Measurements from ENCODE around the gene CELF4.

Gene CELF4

DNA sequence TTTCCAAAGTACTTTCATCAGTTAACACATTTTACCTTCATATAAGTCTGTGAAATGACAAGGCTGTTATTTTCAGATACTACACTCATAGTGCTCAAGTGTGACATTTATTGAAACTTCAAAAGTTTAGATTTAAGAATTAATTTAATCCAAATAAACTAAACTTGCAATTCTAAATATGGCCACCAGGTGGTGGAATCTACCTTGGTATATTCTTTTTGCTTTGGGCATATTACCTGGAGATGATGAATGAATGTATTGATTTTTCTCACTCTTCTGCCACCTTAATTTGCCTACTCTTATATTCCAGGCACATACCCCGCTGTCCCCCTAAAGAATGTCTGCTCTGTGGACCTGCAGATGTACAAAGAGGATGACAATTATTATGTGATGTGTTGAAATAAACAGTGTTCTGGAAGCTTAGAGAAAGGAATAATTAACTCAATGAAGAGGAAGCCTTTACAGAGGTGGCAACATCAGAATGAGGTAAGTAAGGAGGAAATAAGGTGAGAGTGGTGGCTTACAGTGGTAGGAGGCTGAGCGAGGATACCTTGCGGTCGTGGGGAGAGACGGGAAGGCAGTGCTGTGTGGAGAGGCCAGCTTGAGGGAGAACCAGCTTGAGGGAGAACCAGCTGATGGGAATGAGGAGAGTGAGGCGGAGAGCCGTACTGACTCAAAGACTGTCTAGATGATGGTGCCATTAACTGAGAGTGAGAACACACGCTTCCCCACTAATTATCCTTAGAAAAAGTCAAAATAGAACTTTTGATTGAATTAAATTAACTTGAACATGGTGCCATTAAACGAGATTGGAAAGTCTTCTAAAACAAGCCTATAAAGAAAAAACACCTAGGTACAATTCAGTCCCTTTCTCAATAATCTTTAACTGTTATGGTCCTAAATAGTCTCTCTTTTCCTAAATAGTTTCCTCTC is 179.5 kb downstream of the CELF4 start:
- TF ChIP-seq, protein P1, sequence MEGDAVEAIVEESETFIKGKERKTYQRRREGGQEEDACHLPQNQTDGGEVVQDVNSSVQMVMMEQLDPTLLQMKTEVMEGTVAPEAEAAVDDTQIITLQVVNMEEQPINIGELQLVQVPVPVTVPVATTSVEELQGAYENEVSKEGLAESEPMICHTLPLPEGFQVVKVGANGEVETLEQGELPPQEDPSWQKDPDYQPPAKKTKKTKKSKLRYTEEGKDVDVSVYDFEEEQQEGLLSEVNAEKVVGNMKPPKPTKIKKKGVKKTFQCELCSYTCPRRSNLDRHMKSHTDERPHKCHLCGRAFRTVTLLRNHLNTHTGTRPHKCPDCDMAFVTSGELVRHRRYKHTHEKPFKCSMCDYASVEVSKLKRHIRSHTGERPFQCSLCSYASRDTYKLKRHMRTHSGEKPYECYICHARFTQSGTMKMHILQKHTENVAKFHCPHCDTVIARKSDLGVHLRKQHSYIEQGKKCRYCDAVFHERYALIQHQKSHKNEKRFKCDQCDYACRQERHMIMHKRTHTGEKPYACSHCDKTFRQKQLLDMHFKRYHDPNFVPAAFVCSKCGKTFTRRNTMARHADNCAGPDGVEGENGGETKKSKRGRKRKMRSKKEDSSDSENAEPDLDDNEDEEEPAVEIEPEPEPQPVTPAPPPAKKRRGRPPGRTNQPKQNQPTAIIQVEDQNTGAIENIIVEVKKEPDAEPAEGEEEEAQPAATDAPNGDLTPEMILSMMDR (IDR thresholded peaks at IDR 0.05; ENCODE audit: insufficient read depth, low read length, poor library complexity, severe bottlenecking): peak; percentile 53
- Histone ChIP-seq H3K27me3 (replicated peaks; ENCODE audit: control insufficient read depth, insufficient read depth, low read length) (no peaks in the 10 kb centered on the region; the same call in 1 of the 2 replicates), H3K4me3 (replicated peaks; ENCODE audit: low read depth, low read length) (no peak overlapping the region), H3K36me3 (ENCODE audit: control insufficient read depth, insufficient read depth, low read length) (no peaks in the 10 kb centered on the region)
- no peak for DNase-seq (ENCODE audit: extremely low read depth, insufficient read length)

DNA sequence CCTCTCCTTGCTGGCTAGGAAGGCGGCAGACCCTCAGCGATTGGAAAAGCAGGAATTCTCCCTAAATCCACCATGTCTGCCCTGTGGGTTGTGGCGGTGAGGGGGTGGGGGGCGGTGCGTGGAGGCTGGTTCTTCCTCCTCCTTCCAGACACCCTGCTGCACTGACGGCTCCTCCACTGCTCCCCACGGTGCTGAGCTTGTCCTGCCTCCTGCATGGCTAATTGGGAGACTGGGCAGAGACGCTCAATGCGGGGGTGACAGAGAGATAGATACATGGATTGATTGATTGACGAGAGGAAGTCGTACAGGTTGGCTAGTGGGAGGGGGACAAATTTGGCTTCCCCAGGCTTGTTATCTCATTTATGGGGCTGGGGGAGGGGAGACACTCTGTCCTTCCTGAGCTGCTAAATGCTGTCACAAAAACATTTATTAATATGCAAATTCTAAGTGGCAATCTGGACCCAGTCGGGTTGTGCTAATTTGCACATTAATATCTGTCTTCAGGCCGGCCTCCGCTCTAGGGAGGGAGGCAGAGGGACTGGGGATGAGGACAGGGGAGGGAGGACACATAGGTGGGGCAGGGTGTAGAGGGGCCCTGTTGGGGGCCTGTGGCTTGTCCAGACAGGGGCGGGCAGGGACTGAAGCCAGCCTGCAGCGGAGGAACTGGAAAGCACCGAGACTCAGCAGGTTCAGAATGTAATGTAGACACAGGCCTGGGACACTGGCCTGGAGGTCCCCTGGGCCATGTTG is 181.6 kb downstream of the CELF4 start:
- no peaks in the 10 kb centered on the region for H3K36me3 ChIP-seq (ENCODE audit: control insufficient read depth, insufficient read depth, low read length)
- TF ChIP-seq, protein P1 (IDR thresholded peaks at IDR 0.05; ENCODE audit: insufficient read depth, low read length, poor library complexity, severe bottlenecking): no peak
- DNase-seq (ENCODE audit: extremely low read depth, insufficient read length): no peak
- H3K4me3 ChIP-seq (replicated peaks; ENCODE audit: low read depth, low read length): no peak overlapping the region
- H3K27me3 ChIP-seq (replicated peaks; ENCODE audit: control insufficient read depth, insufficient read depth, low read length): no peaks in the 10 kb centered on the region; the same call in 1 of the 2 replicates

DNA sequence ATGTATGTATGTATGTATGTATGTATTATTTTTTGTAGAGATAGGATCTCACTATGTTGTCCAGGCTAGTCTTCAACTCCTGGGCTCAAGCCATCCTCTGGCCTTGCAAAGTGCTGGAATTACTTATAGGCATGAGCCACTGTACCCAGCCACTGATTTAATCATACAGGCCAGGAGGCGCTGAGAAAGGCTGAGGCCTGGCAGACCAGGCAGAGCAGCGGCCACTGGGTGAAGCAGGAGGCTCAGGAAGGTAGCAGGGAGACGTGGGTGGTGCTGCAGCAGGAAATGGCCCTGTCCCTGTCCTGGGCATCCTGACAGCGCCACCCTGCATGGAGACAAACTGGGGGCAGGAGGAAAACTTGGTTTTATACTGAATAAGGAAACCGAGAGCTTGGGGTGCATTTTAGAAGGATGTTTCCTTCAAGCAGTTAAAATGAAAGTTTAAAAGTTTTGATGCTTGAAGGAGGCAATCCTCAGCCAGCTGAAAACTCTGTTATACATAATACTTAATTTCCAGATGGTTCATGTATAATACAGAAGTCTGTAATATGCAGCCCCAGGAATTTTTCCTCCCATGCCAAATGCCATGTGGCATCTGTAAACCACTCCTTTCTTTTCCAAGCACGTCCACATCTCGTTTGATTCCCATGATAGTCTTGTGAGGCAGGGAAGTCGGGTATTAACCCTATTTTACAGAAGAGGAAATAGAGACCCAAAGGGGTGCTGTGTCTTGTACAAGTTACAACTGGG is 182.4 kb downstream of the CELF4 start:
- Histone ChIP-seq H3K36me3 (ENCODE audit: control insufficient read depth, insufficient read depth, low read length) (no peaks in the 10 kb centered on the region), H3K27me3 (replicated peaks; ENCODE audit: control insufficient read depth, insufficient read depth, low read length) (no peaks in the 10 kb centered on the region; the same call in 1 of the 2 replicates), H3K4me3 (replicated peaks; ENCODE audit: low read depth, low read length) (no peak overlapping the region)
- no peak for DNase-seq (ENCODE audit: extremely low read depth, insufficient read length)
- TF ChIP-seq, protein P1 (IDR thresholded peaks at IDR 0.05; ENCODE audit: insufficient read depth, low read length, poor library complexity, severe bottlenecking): no peak

DNA sequence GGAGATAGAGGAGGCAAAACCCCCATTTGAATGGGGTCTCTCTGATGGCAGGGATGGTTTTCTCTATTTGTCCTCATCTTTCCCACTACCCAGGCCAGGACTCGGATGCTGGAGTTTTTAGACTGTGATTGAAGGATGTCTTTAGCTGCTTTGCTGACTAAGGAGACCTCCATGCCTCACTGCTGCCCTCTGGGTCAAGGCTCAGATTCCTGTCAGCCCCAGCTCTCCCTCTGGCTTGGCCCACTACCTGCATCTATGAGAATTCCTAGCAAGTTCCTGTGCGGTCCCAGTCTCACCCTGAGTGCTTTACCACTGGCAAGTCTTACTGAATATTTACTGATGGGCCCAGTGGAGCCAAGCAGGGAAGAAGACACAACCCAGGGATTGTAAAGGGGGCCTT is 184.0 kb downstream of the CELF4 start:
- TF ChIP-seq, protein P1 (IDR thresholded peaks at IDR 0.05; ENCODE audit: insufficient read depth, low read length, poor library complexity, severe bottlenecking): no peak
- Histone ChIP-seq H3K4me3 (replicated peaks; ENCODE audit: low read depth, low read length) (no peak overlapping the region), H3K27me3 (replicated peaks; ENCODE audit: control insufficient read depth, insufficient read depth, low read length) (no peaks in the 10 kb centered on the region), H3K36me3 (ENCODE audit: control insufficient read depth, insufficient read depth, low read length) (no peaks in the 10 kb centered on the region)
- no peak for DNase-seq (ENCODE audit: extremely low read depth, insufficient read length)

DNA sequence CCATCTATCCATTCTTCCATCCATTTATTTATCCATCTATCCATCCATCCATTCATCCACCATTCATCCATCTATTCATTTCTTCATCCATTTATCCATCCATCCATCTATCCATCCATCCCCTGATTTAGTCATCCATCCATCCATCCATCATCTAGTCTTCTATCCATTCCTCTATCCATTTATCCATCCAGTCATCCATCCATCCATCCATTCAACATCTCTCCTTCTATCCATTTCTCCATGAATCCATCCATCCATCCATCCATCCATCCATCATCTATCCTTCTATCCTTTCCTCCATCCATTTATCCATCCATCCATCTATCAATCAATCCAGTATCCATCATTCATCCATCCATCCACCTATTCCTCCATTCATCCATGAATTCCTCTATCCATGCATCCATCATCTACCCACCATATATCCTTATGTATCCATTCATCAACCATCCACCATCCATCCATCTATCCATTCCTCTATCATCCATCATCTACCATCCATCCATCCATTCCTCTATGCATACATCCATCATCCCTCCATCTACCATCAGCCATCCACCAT is 185.0 kb downstream of the CELF4 start:
- no peak for DNase-seq (ENCODE audit: extremely low read depth, insufficient read length)
- Histone ChIP-seq H3K27me3 (replicated peaks; ENCODE audit: control insufficient read depth, insufficient read depth, low read length) (no peaks in the 10 kb centered on the region), H3K36me3 (ENCODE audit: control insufficient read depth, insufficient read depth, low read length) (no peaks in the 10 kb centered on the region), H3K4me3 (replicated peaks; ENCODE audit: low read depth, low read length) (no peak overlapping the region)
- TF ChIP-seq, protein P1 (IDR thresholded peaks at IDR 0.05; ENCODE audit: insufficient read depth, low read length, poor library complexity, severe bottlenecking): no peak

Data from GM06990 (cell line).